Subcutaneous adipose tissue (tissue), 4 donors: ENCODE data around the gene TSPAN31. TPM values are rescaled to one million over a fixed set of nuclear protein-coding genes. Genes with fewer than 3 reads are reported as not detected.

Experiments used
- CTCF ChIP-seq: fragments of 450-650 bp; IDR thresholded peaks from one replicate; pipeline ENCODE4 v1.5.1; 2016; ENCODE audit warnings: low read depth, mild to moderate bottlenecking, control low read depth, antibody characterized with exemption, moderate library complexity
- total RNA-seq, 4 donors: library from RNA; depleted of rRNA; stranded (reverse); fragments of >200 nt; gene quantifications; one replicate each; pipeline ENCODE4 v1.1.0, GENCODE V29; 2016

The TSPAN31 gene
- total RNA-seq, 4 donors from 2014 or later, result 52.8 to 116 (median 62.2) TPM

GRCh38 chr12:57782243-57782607 lies 37.4 kb downstream of the TSPAN31 start:
- TF ChIP-seq CTCF, result no peak

GRCh38 chr12:57782608-57783465 lies 38.0 kb downstream of the TSPAN31 start, which contains the start of gene TSFM:
Gene TSFM, plus strand, starts transcription at chr12:57782787. Its CDS starts 15 bp downstream, at chr12:57782802.
- TF ChIP-seq CTCF, result no peak

- no peak for TF ChIP-seq CTCF
These were observed 38.6 kb downstream of the TSPAN31 start for GRCh38 chr12:57783466-57783801.

GRCh38 chr12:57783861-57784260 lies 39.0 kb downstream of the TSPAN31 start:
- no peak for TF ChIP-seq CTCF

- no peak for TF ChIP-seq CTCF
These were observed 49.1 kb downstream of the TSPAN31 start for GRCh38 chr12:57793920-57794319.

GRCh38 chr12:57795354-57795753 lies 50.5 kb downstream of the TSPAN31 start:
- TF ChIP-seq CTCF, result no peak

- no peak for TF ChIP-seq CTCF
These were observed 52.2 kb downstream of the TSPAN31 start for GRCh38 chr12:57796996-57797395.
